Choroid plexus epithelial cell (primary cell): ENCODE results near the gene LOXL3.

Source experiments
- DNase-seq: peaks from one replicate; pipeline ENCODE4 v3.0.0-alpha.2; 2010; ENCODE audit warnings: low read depth
- H3K4me3 ChIP-seq: 2 replicates; pipeline ENCODE4 v1.5.1; 2011; ENCODE audit warnings: low read depth, mild to moderate bottlenecking, control low read depth, low read length, moderate library complexity
- CTCF ChIP-seq: conservative IDR thresholded peaks from 2 replicates; pipeline ENCODE4 v1.5.1; 2011; ENCODE audit warnings: low read depth, mild to moderate bottlenecking, control low read depth, inconsistent platforms, low read length, moderate library complexity

Gene LOXL3

GRCh38 chr2:74588664-74589063 lies 34.9 kb upstream of the LOXL3 start:
- TF ChIP-seq CTCF, result no peak
- no peak for DNase-seq
- no peak overlapping the region for H3K4me3 ChIP-seq

GRCh38 chr2:74587664-74588277 lies 34.0 kb upstream of the LOXL3 start:
- TF ChIP-seq CTCF, result peak; percentile 80
- H3K4me3 ChIP-seq, result no peak overlapping the region
- peak; percentile 85 for DNase-seq

DNA sequence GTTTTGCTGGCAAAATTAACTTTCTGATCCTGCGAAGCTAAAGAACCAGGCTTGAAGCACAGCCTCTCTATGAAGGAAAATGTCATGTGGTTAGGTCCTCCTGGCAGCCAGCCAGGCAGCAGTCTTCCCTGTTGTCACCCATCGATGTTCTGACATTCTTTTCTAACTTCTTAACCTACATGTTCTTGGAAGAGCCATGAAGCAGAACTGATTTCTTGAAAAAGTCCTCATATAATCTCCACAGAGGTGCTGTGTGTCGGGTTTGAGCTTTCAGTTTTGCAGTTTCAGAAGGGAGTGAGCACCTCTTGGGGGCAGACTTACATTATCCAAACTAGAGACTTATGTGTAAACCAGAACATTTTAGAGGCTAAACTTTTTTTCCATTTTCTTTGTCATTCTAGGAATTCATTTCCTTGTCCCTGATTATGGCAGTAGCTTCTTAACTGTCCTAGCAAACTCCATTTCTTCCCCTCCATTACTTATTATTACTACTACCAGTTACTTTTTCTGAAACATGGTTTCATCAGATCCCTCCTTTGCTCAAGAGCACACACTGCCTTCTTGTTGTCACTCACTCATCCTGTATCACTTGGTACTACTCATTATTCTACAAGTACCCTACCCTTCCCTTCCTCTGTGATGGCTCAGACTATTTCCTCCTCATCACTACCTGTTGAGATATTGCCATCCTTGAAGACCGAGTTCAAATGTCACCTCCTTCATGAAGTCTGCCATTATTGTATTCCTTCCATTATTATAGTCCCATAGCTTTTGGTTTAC lies 31.9 kb upstream of the LOXL3 start:
- peak; percentile 37 for DNase-seq
- TF ChIP-seq CTCF, result peak; percentile 13
- H3K4me3 ChIP-seq, result peak overlapping the region; percentile 21

DNA sequence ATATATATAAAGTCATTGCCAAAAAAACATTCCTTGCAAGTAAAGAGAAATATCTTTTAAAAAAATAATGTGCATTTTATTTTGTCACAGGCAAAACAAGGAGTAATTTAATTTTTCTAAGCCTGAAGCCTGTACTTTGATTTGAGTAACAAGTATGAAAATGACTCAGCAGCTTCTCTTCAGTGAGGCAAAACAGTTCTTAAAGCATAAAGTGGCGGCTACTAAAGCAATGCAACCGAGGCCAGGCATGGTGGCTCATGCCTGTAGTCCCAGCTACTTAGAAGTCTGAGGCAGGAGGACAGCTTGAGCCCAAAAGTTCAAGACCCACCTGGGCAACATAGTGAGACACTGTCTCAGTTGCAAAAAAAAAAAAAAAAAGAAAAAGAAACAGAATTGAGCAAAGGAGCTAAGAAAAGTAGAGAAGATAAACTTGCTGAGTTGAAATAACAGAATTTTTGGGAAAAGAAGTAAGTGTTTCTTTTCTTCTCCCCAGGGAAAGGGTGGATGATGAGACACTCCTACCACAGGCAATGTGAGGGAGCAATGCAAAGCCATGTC lies 30.4 kb upstream of the LOXL3 start:
- H3K4me3 ChIP-seq, result no peak overlapping the region
- DNase-seq, result peak; percentile 52
- TF ChIP-seq CTCF, result no peak

DNA sequence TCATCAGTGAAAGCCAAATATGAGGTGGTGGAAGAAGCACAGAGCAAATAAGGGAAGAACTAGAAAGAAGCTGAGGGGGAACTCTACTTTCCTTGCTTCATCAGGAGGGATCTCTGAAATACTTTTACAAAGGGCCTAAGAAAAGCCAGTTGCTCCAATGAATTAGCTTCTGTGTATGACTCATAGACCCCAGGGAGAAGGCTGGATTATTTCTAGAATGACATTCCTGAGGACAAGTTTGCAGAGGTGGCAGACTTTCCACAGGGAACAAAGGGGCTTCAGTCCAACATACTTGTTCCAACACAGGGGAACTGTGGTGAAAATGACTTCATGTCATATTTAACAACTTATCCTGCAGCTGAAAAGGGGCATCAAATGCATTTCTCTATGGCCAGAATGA lies 29.8 kb upstream of the LOXL3 start:
- no peak for TF ChIP-seq CTCF
- H3K4me3 ChIP-seq, result no peak overlapping the region
- DNase-seq, result peak; percentile 52

GRCh38 chr2:74582184-74582583 lies 28.4 kb upstream of the LOXL3 start:
- no peak overlapping the region for H3K4me3 ChIP-seq
- TF ChIP-seq CTCF, result no peak
- no peak for DNase-seq
